Esophagus muscularis mucosa (tissue), 4 donors: Measurements from ENCODE around the gene TPPP. TPM values are rescaled to one million over a fixed set of nuclear protein-coding genes. Genes with fewer than 3 reads are reported as not detected.

Experiments used
- DNase-seq: peaks from one replicate; pipeline ENCODE4 v3.0.0-alpha.2; 2017; ENCODE audit errors: extremely low spot score
- H3K27ac ChIP-seq, 4 donors: fragments of 200-600 bp; sonication (generic); replicated peaks in 1 of 4; 1 replicate in 3 of 4; 2 replicates in 1 of 4; pipeline ENCODE4 v1.5.1; 2016 to 2019; ENCODE audit warnings: mild to moderate bottlenecking in 1 of 4
- H3K27me3 ChIP-seq, 4 donors: fragments of 200-600 bp; sonication (generic); one replicate each; pipeline versions ENCODE4 v1.5.1 to v1.6.0; 2016 to 2019
- H3K36me3 ChIP-seq, 4 donors: fragments of 200-600 bp; sonication (generic); one replicate each; pipeline ENCODE4 v1.5.1; 2016 to 2019
- H3K4me1 ChIP-seq, 4 donors: fragments of 200-600 bp; sonication (generic); one replicate each; pipeline ENCODE4 v1.5.1; 2016 to 2019
- H3K4me3 ChIP-seq, 4 donors: fragments of 200-600 bp; sonication (generic); 1 replicate in 2 of 4; 2 replicates in 2 of 4; pipeline ENCODE4 v1.5.1; 2016 to 2019; ENCODE audit warnings: mild to moderate bottlenecking in 4 of 4, moderate library complexity in 1 of 4
- H3K9me3 ChIP-seq, 4 donors: fragments of 200-600 bp; sonication (generic); 1 replicate in 3 of 4; 2 replicates in 1 of 4; pipeline ENCODE4 v1.5.1; 2016 to 2019
- EP300 ChIP-seq: sonication (generic); formaldehyde crosslinking; IDR thresholded peaks from one replicate; pipeline ENCODE4 v1.6.1; 2017; ENCODE audit warnings: antibody characterized with exemption
- POLR2A ChIP-seq: fragments of 450-650 bp; IDR thresholded peaks from one replicate; pipeline ENCODE4 v1.6.1; 2017; ENCODE audit warnings: antibody characterized with exemption, moderate library complexity, mild to moderate bottlenecking, low read depth
- POLR2AphosphoS5 ChIP-seq, 2 donors: sonication (generic); formaldehyde crosslinking; IDR thresholded peaks; one replicate each; pipeline ENCODE4 v1.6.1; 2017; ENCODE audit warnings: antibody characterized with exemption in 2 of 2
- WGBS: methylation state at CpG from one replicate; pipeline ENCODE4 v1.1.5; 2018; 5-methylcytosine and 5-hydroxymethylcytosine counted together
- intact Hi-C: fragments of 100-400 bp; cut with DNase I; formaldehyde crosslinking; loops from one replicate; pipeline ENCODE4 v1.15.1; 2023
- total RNA-seq, 4 donors: library from RNA; depleted of rRNA; stranded (reverse); fragments of >200 nt; gene quantifications; one replicate each; pipeline versions ENCODE4 v1.1.0 to v1.2.1, GENCODE V29; 2016
- TF ChIP-seq, protein P1 (sequence below), 3 experiments: fragments of 200-600 bp in 2 of 3; fragments of 450-650 bp in 1 of 3; sonication (generic) in 2 of 3; IDR thresholded peaks; one replicate each; pipeline ENCODE4 v1.5.1; 2017 to 2019; ENCODE audit warnings: antibody characterized with exemption in 3 of 3, mild to moderate bottlenecking in 2 of 3, moderate library complexity in 1 of 3

The TPPP gene
- total RNA-seq, 4 donors from 2014 or later = 19.5 to 45.7 (median 34.5) TPM

- Histone ChIP-seq H3K27me3 (no peaks in the 10 kb centered on the region), H3K27ac (no peak overlapping the region), H3K9me3 (no peaks in the 10 kb centered on the region), H3K36me3 (peaks cover 29 to 79% (median 68%) of the 10 kb centered on the region in 4 donors), H3K4me1 (peaks cover 1 to 17% (median 11%) of the 10 kb centered on the region in 4 donors), H3K4me3 (no peak overlapping the region)
- intact Hi-C loops = no loop called here
- 97% methylated on average over 14 of the region's 38 CpGs for WGBS
- no peak for DNase-seq
- TF ChIP-seq POLR2A (no peak), EP300 (no peak), POLR2AphosphoS5 (IDR thresholded peaks at IDR 0.05) (no peak)
- TF ChIP-seq, protein P1, sequence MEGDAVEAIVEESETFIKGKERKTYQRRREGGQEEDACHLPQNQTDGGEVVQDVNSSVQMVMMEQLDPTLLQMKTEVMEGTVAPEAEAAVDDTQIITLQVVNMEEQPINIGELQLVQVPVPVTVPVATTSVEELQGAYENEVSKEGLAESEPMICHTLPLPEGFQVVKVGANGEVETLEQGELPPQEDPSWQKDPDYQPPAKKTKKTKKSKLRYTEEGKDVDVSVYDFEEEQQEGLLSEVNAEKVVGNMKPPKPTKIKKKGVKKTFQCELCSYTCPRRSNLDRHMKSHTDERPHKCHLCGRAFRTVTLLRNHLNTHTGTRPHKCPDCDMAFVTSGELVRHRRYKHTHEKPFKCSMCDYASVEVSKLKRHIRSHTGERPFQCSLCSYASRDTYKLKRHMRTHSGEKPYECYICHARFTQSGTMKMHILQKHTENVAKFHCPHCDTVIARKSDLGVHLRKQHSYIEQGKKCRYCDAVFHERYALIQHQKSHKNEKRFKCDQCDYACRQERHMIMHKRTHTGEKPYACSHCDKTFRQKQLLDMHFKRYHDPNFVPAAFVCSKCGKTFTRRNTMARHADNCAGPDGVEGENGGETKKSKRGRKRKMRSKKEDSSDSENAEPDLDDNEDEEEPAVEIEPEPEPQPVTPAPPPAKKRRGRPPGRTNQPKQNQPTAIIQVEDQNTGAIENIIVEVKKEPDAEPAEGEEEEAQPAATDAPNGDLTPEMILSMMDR (IDR thresholded peaks at IDR 0.05) = no peak
Measured at GRCh38 chr5:663436-664342, 29.5 kb downstream of the TPPP start.

GRCh38 chr5:662751-663435, 30.3 kb downstream of the TPPP start:
- peaks cover 0 to 4% (median 0%) of the 10 kb centered on the region in 4 donors for H3K9me3 ChIP-seq
- 94% methylated on average over 49 of the region's 56 CpGs for WGBS
- H3K27me3 ChIP-seq = no peaks in the 10 kb centered on the region
- no peak overlapping the region for H3K27ac ChIP-seq
- intact Hi-C loops = no loop called here
- no peak for DNase-seq
- H3K36me3 ChIP-seq = peaks cover 29 to 83% (median 71%) of the 10 kb centered on the region in 4 donors
- no peak overlapping the region for H3K4me3 ChIP-seq
- no peak for TF ChIP-seq EP300
- no peak for TF ChIP-seq POLR2A
- no peak for TF ChIP-seq POLR2AphosphoS5 (IDR thresholded peaks at IDR 0.05)
- H3K4me1 ChIP-seq = peaks cover 0 to 13% (median 6%) of the 10 kb centered on the region in 4 donors

- H3K27ac ChIP-seq = no peak overlapping the region
- H3K9me3 ChIP-seq = peaks cover 0 to 7% (median 0%) of the 10 kb centered on the region in 4 donors
- intact Hi-C loops = no loop called here
- H3K4me1 ChIP-seq = peaks cover 0 to 12% (median 4%) of the 10 kb centered on the region in 4 donors
- H3K27me3 ChIP-seq = no peaks in the 10 kb centered on the region
- 95% methylated on average over 48 of the region's 53 CpGs for WGBS
- peaks cover 29 to 88% (median 75%) of the 10 kb centered on the region in 4 donors for H3K36me3 ChIP-seq
- TF ChIP-seq POLR2AphosphoS5 (IDR thresholded peaks at IDR 0.05) = no peak
- TF ChIP-seq EP300 = no peak
- no peak for TF ChIP-seq POLR2A
- TF ChIP-seq, protein P1 (IDR thresholded peaks at IDR 0.05) = no peak
- DNase-seq = no peak
- H3K4me3 ChIP-seq = no peak overlapping the region
Measured at GRCh38 chr5:661891-662750, 31.0 kb downstream of the TPPP start.

DNA sequence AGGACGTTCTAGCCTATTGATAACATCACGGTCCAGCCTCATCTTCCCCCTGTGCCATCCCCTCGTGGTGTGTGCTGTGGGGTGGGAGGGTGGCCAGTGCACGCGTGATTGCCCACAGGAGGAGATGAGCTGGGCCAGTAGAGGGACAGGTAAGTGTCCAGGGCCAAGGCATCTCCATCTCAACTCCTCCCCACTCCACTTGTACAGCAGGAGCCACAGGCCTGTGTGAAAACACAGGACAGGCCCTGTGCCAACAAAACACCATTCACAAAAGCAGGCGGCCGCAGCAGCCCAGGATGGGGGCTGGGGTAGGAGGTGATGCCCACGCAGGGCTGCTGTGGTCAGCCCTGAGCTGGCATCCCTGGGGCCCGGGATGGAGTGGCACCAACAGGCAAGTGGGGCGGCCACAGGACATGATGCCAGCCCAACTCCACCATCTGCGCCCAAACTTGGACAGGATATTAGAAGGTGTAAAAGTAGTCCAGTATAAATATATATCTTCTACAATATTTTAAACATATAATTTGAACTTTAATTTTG, 32.6 kb downstream of the TPPP start:
- H3K9me3 ChIP-seq = peaks cover 0 to 7% (median 0%) of the 10 kb centered on the region in 4 donors
- DNase-seq = no peak
- no peak overlapping the region for H3K27ac ChIP-seq
- no peaks in the 10 kb centered on the region for H3K4me1 ChIP-seq
- TF ChIP-seq POLR2AphosphoS5 (IDR thresholded peaks at IDR 0.05) (no peak), EP300 (no peak), POLR2A (no peak)
- TF ChIP-seq, protein P1 (IDR thresholded peaks at IDR 0.05) = no peak
- peaks cover 29 to 81% (median 69%) of the 10 kb centered on the region in 4 donors for H3K36me3 ChIP-seq
- intact Hi-C loops = no loop called here
- no peak overlapping the region for H3K4me3 ChIP-seq
- no peaks in the 10 kb centered on the region for H3K27me3 ChIP-seq
- 96% methylated on average over 10 of the region's 11 CpGs for WGBS
